ENCODE measurements around the gene STX18.

STX18 gene

GRCh38 chr4:4440333-4441061, 101.4 kb downstream of the STX18 start:
- DNase-seq (ENCODE audit: low read depth, low spot score), result no peak

- DNase-seq (ENCODE audit: low read depth, low spot score), result no peak
Measured at GRCh38 chr4:4439782-4440181, 102.1 kb downstream of the STX18 start.

GRCh38 chr4:4438891-4439290, 103.0 kb downstream of the STX18 start:
- DNase-seq (ENCODE audit: low read depth, low spot score), result no peak

GRCh38 chr4:4437798-4438470, 103.9 kb downstream of the STX18 start:
- no peak for DNase-seq (ENCODE audit: low read depth, low spot score)

GRCh38 chr4:4436244-4436823, 105.5 kb downstream of the STX18 start:
- no peak for DNase-seq (ENCODE audit: low read depth, low spot score)

- no peak for DNase-seq (ENCODE audit: low read depth, low spot score)
Measured at GRCh38 chr4:4433941-4434340, 107.9 kb downstream of the STX18 start.

- no peak for DNase-seq (ENCODE audit: low read depth, low spot score)
Measured at GRCh38 chr4:4432341-4433125, 109.3 kb downstream of the STX18 start.

GRCh38 chr4:4430492-4431195, 111.2 kb downstream of the STX18 start:
- no peak for DNase-seq (ENCODE audit: low read depth, low spot score)

GRCh38 chr4:4428966-4429875, 112.6 kb downstream of the STX18 start:
- no peak for DNase-seq (ENCODE audit: low read depth, low spot score)

GRCh38 chr4:4427886-4428285, 114.0 kb downstream of the STX18 start:
- DNase-seq (ENCODE audit: low read depth, low spot score), result no peak

- peak; percentile 63 for DNase-seq (ENCODE audit: low read depth, low spot score)
Measured at GRCh38 chr4:4427121-4427870, 114.6 kb downstream of the STX18 start.

- DNase-seq (ENCODE audit: low read depth, low spot score), result no peak
Measured at GRCh38 chr4:4426511-4427120, 115.2 kb downstream of the STX18 start.

GRCh38 chr4:4425696-4426095, 116.2 kb downstream of the STX18 start:
- no peak for DNase-seq (ENCODE audit: low read depth, low spot score)

GRCh38 chr4:4425119-4425690, 116.6 kb downstream of the STX18 start:
- DNase-seq (ENCODE audit: low read depth, low spot score), result no peak

GRCh38 chr4:4424499-4425115, 117.2 kb downstream of the STX18 start:
- DNase-seq (ENCODE audit: low read depth, low spot score), result no peak

GRCh38 chr4:4423706-4424498, 117.9 kb downstream of the STX18 start:
- DNase-seq (ENCODE audit: low read depth, low spot score), result no peak

- DNase-seq (ENCODE audit: low read depth, low spot score), result no peak
Measured at GRCh38 chr4:4422856-4423499, 118.9 kb downstream of the STX18 start.

Measured in iPS DF 19.7 (cell line).